ENCODE data around the gene GABARAPL1.

Gene GABARAPL1

GRCh38 chr12:10212739-10213131 lies at the start of gene GABARAPL1:
Gene GABARAPL1 (plus strand): TSS chr12:10212877. CDS start chr12:10213130, 253 bp downstream.
- TF ChIP-seq CTCF (IDR thresholded peaks at IDR 0.05; ENCODE audit: low read depth, low read length), result no peak
- DNase-seq (ENCODE audit: extremely low read depth, low read depth), result peak; percentile 63

GRCh38 chr12:10163084-10163483 lies 49.6 kb upstream of the GABARAPL1 start:
- no peak for TF ChIP-seq CTCF (IDR thresholded peaks at IDR 0.05; ENCODE audit: low read depth, low read length)
- DNase-seq (ENCODE audit: extremely low read depth, low read depth), result no peak

GRCh38 chr12:10165421-10165820 lies 47.3 kb upstream of the GABARAPL1 start:
- DNase-seq (ENCODE audit: extremely low read depth, low read depth), result no peak
- TF ChIP-seq CTCF (IDR thresholded peaks at IDR 0.05; ENCODE audit: low read depth, low read length), result no peak

GRCh38 chr12:10167599-10167998 lies 45.1 kb upstream of the GABARAPL1 start:
- no peak for TF ChIP-seq CTCF (IDR thresholded peaks at IDR 0.05; ENCODE audit: low read depth, low read length)
- no peak for DNase-seq (ENCODE audit: extremely low read depth, low read depth)

- DNase-seq (ENCODE audit: extremely low read depth, low read depth), result no peak
- no peak for TF ChIP-seq CTCF (IDR thresholded peaks at IDR 0.05; ENCODE audit: low read depth, low read length)
Measured at GRCh38 chr12:10169104-10169503, 43.6 kb upstream of the GABARAPL1 start.

- no peak for TF ChIP-seq CTCF (IDR thresholded peaks at IDR 0.05; ENCODE audit: low read depth, low read length)
- no peak for DNase-seq (ENCODE audit: extremely low read depth, low read depth)
Measured at GRCh38 chr12:10170216-10170615, 42.5 kb upstream of the GABARAPL1 start.

GRCh38 chr12:10171973-10172728 lies 40.5 kb upstream of the GABARAPL1 start, which contains the start of gene OLR1:
Gene OLR1 (minus strand): TSS chr12:10172132. CDS start chr12:10172077, 55 bp downstream.
- no peak for DNase-seq (ENCODE audit: extremely low read depth, low read depth)
- no peak for TF ChIP-seq CTCF (IDR thresholded peaks at IDR 0.05; ENCODE audit: low read depth, low read length)

Data from AG09319 (cell line).